SIG-M5 treated with dmso at 0.1 percent for 504 hours (cell line): ENCODE measurements around the gene ZBTB9.

Experiments used
- DNase-seq: peaks from one replicate; lab custom pipeline; 2025; ENCODE audit not compliant: unreplicated experiment; lab: John Stamatoyannopoulos, UW

The ZBTB9 gene

GRCh38 chr6:33432546-33432945 is 21.8 kb upstream of the ZBTB9 start:
- no peak for DNase-seq

- DNase-seq: no peak
Measured at GRCh38 chr6:33433001-33433543, 21.3 kb upstream of the ZBTB9 start.

GRCh38 chr6:33433544-33434191 is 20.7 kb upstream of the ZBTB9 start:
- no peak for DNase-seq

GRCh38 chr6:33434961-33435360 is 19.4 kb upstream of the ZBTB9 start:
- DNase-seq: no peak

- DNase-seq: no peak
Measured at GRCh38 chr6:33437666-33438065, 16.7 kb upstream of the ZBTB9 start.

GRCh38 chr6:33438978-33439594 is 15.3 kb upstream of the ZBTB9 start:
- no peak for DNase-seq

- DNase-seq: no peak
Measured at GRCh38 chr6:33439956-33440648, 14.3 kb upstream of the ZBTB9 start.

GRCh38 chr6:33440649-33441309 is 13.6 kb upstream of the ZBTB9 start:
- DNase-seq: no peak

- DNase-seq: no peak
Measured at GRCh38 chr6:33441457-33441856, 12.9 kb upstream of the ZBTB9 start.

- no peak for DNase-seq
Measured at GRCh38 chr6:33442283-33442682, 12.1 kb upstream of the ZBTB9 start.

GRCh38 chr6:33443025-33443424 is 11.4 kb upstream of the ZBTB9 start:
- DNase-seq: no peak

GRCh38 chr6:33443619-33444504 is 10.5 kb upstream of the ZBTB9 start:
- no peak for DNase-seq

GRCh38 chr6:33445119-33445603 is 9.2 kb upstream of the ZBTB9 start:
- peak; percentile 81 for DNase-seq

GRCh38 chr6:33446356-33446755 is 8.0 kb upstream of the ZBTB9 start:
- no peak for DNase-seq

GRCh38 chr6:33450434-33450833 is 3.9 kb upstream of the ZBTB9 start:
- DNase-seq: no peak

- DNase-seq: no peak
Measured at GRCh38 chr6:33451606-33452005, 2.8 kb upstream of the ZBTB9 start.

- no peak for DNase-seq
Measured at GRCh38 chr6:33452496-33452895, 1.9 kb upstream of the ZBTB9 start.

- DNase-seq: no peak
Measured at GRCh38 chr6:33453393-33454008, 875 bp upstream of the ZBTB9 start.

GRCh38 chr6:33455051-33455450 is 675 bp downstream of the ZBTB9 start:
- DNase-seq: no peak

- DNase-seq: no peak
Measured at GRCh38 chr6:33456156-33456555, 1.8 kb downstream of the ZBTB9 start.
